Sigmoid colon (tissue), 3 donors: ENCODE results near the gene PILRA.

Experiments used
- POLR2A ChIP-seq, 2 donors: fragments of 450-650 bp; IDR thresholded peaks; one replicate each; pipeline ENCODE4 v1.6.1; 2016; ENCODE audit warnings: antibody characterized with exemption in 2 of 2, mild to moderate bottlenecking in 2 of 2, moderate library complexity in 2 of 2
- TF ChIP-seq, protein P1 (sequence below), 4 experiments: fragments of 450-650 bp in 3 of 4; fragments of 200-600 bp in 1 of 4; IDR thresholded peaks; one replicate each; pipeline ENCODE4 v1.5.1; 2016 to 2019; ENCODE audit warnings: antibody characterized with exemption in 4 of 4, mild to moderate bottlenecking in 3 of 4, moderate library complexity in 2 of 4

DNA sequence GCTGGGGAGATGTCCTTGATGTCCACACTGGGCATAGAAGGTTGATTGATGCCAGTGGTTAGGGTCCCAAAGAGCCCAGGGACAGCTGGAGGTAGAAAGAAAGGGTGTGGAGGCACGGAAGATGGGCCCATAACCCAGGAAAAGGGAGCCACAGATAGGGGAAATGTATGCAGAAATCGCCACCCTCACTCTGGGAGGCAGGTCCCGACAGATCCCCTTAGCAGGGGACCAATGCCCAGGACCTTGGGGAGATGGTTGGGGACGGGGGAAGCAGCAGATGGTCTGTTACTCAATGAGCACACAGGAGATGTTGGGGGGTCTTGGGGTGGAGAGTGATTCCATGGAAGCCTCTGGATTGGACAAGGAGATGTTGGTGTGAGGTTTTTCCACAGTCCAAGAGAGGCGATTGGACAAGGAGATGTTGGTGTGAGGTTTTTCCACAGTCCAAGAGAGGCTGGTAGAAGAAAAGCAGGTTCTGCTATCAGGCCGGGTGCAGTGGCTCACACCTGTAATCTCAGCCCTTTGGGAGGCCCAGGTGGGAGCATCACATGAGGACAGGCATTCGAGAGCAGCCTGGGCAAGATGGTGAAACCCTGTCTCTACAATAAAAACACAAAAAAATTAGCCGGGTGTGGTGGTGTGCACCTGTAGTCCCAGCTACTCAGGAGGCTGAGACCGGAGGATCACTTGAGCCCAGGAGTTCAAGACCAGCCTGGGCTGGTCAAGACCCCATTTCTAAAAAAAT is 70.0 kb downstream of the PILRA start:
- TF ChIP-seq, protein P1, sequence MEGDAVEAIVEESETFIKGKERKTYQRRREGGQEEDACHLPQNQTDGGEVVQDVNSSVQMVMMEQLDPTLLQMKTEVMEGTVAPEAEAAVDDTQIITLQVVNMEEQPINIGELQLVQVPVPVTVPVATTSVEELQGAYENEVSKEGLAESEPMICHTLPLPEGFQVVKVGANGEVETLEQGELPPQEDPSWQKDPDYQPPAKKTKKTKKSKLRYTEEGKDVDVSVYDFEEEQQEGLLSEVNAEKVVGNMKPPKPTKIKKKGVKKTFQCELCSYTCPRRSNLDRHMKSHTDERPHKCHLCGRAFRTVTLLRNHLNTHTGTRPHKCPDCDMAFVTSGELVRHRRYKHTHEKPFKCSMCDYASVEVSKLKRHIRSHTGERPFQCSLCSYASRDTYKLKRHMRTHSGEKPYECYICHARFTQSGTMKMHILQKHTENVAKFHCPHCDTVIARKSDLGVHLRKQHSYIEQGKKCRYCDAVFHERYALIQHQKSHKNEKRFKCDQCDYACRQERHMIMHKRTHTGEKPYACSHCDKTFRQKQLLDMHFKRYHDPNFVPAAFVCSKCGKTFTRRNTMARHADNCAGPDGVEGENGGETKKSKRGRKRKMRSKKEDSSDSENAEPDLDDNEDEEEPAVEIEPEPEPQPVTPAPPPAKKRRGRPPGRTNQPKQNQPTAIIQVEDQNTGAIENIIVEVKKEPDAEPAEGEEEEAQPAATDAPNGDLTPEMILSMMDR (IDR thresholded peaks at IDR 0.05), result no peak
- no peak for TF ChIP-seq POLR2A (IDR thresholded peaks at IDR 0.05)
